ENCODE results near the gene PF4V1.

Gene PF4V1

DNA sequence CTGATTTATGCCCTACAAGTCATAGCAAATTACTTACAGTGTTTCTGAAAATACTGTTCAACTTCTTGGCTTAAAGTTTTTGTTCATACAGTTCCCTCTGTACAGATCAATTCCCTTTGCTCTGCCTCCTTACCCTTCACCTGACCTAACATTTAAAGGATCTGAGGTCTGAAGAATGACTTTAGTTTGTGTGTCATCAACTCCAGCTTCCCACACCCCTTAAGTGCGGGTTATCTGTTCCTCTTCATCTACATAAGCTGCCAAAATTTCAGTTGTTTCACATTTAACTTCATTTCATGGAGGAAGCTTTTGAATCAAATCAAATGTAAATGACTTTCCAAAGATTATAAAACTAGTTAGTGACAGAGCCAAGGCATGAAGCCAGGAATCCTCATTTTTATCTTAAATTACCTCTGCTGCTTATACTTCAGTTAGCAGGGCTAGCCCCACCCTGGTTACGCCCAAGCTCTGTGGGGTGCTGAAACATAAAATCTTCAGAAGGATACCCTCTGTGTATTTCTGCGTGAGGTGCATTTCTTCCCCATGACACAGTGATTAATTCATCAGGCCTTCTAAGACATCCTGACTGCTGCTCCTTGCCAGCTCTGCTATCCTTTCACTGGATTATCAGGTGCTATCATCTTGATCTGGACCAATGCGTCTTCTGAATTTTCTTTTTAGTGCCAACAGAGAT is 32.6 kb downstream of the PF4V1 start:
- ChIA-PET POLR2A (no interaction called here), CTCF (interaction anchor here (0.8 to 1.7 kb wide), 2 partner anchors 17 to 80 kb away, joined by 3 to 4 read pairs; partner anchors contain the start of gene CXCL1)
- TF ChIP-seq KLF1 (tag by site-specific recombination; IDR thresholded peaks at IDR 0.05) (peak; percentile 91), SP7 (tag by site-specific recombination; IDR thresholded peaks at IDR 0.05) (0 out of 2 replicates have a peak, but pooled peaks have one; percentile 22), ZNF585B (tag by site-specific recombination; IDR thresholded peaks at IDR 0.05) (no peak), GLIS1 (tag by site-specific recombination; IDR thresholded peaks at IDR 0.05) (peak; percentile 35; the same call in 1 of the 2 replicates)
- no peaks in the 10 kb centered on the region for H3K36me3 ChIP-seq (ENCODE audit: control insufficient read depth in 2 of 2, insufficient read depth in 1 of 2, low read length in 2 of 2)
- H3K9me3 ChIP-seq (ENCODE audit: control insufficient read depth, insufficient read depth, low read depth, low read length) = no peaks in the 10 kb centered on the region
- H3K4me3 ChIP-seq (ENCODE audit: low read depth, low read length) = no peak overlapping the region
- no peak overlapping the region for H3K27ac ChIP-seq (ENCODE audit: extremely low read depth, low read depth, low read length)
- H3K4me1 ChIP-seq (ENCODE audit: control insufficient read depth, insufficient read depth, low read length) = no peaks in the 10 kb centered on the region

DNA sequence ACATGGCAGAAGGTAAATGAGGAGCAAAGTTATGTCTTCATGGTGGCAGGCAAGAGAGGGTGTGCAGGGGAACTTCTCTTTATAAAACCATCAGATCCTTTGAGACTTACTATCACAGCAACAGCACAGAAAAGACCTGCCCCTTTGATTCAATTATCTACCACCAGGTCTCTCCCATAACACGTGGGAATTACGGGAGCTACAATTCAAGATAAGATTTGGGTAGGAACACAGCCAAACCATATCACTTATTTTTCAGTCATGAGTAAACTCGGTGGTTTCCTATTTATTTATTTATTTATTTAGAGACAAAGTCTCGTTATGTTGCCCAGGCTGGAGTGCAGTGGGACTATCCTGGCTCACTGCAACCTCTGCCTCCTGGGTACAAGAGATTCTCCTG is 38.2 kb downstream of the PF4V1 start:
- ChIA-PET CTCF (no interaction called here), POLR2A (no interaction called here)
- Histone ChIP-seq H3K27ac (ENCODE audit: extremely low read depth, low read depth, low read length) (no peak overlapping the region), H3K4me3 (ENCODE audit: low read depth, low read length) (no peak overlapping the region), H3K9me3 (ENCODE audit: control insufficient read depth, insufficient read depth, low read depth, low read length) (no peaks in the 10 kb centered on the region), H3K4me1 (ENCODE audit: control insufficient read depth, insufficient read depth, low read length) (peaks cover 8% of the 10 kb centered on the region; the same call in 1 of the 2 replicates), H3K36me3 (ENCODE audit: control insufficient read depth in 2 of 2, insufficient read depth in 1 of 2, low read length in 2 of 2) (no peaks in the 10 kb centered on the region)
- TF ChIP-seq, protein P1, sequence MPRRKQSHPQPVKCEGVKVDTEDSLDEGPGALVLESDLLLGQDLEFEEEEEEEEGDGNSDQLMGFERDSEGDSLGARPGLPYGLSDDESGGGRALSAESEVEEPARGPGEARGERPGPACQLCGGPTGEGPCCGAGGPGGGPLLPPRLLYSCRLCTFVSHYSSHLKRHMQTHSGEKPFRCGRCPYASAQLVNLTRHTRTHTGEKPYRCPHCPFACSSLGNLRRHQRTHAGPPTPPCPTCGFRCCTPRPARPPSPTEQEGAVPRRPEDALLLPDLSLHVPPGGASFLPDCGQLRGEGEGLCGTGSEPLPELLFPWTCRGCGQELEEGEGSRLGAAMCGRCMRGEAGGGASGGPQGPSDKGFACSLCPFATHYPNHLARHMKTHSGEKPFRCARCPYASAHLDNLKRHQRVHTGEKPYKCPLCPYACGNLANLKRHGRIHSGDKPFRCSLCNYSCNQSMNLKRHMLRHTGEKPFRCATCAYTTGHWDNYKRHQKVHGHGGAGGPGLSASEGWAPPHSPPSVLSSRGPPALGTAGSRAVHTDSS (tag by site-specific recombination; IDR thresholded peaks at IDR 0.05) = no peak

DNA sequence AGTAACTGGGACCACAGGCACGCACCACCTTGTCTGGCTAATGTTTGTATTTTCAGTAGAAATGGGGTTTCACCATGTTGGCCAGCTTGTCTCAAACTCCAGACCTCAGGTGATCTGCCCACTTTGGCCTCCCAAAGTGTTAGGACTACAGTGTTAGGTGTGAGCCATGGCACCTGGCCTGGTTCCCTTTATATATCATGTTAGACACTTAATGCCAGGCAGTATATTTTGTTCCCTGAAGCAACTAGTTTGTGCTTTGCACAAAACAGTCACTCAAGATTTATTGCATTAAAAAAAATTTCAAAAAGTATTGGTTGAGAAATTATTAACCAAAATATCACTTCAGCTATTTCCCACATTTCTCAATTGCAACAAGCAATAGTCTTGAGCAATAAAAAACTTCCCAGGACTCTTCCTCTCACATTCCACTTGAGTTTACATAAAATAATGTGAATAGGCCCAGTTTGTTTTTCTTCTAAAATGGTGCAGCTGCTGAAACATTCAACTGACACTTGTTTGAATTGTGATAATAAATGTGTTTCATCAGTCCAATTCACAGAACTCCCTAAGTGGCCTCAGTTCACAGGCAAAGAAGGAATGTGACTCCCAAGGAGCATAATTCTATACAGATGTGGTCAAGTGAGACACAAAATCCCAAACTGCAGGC is 38.8 kb downstream of the PF4V1 start:
- H3K9me3 ChIP-seq (ENCODE audit: control insufficient read depth, insufficient read depth, low read depth, low read length) = no peaks in the 10 kb centered on the region
- H3K27ac ChIP-seq (ENCODE audit: extremely low read depth, low read depth, low read length) = no peak overlapping the region
- no peaks in the 10 kb centered on the region for H3K36me3 ChIP-seq (ENCODE audit: control insufficient read depth in 2 of 2, insufficient read depth in 1 of 2, low read length in 2 of 2)
- ChIA-PET POLR2A (no interaction called here), CTCF (no interaction called here)
- no peak overlapping the region for H3K4me3 ChIP-seq (ENCODE audit: low read depth, low read length)
- TF ChIP-seq SCRT2 (tag by site-specific recombination; IDR thresholded peaks at IDR 0.05) (0 out of 2 replicates have a peak, but pooled peaks have one; percentile 22), ZNF2 (tag by site-specific recombination; IDR thresholded peaks at IDR 0.05) (no peak)
- peaks cover 8% of the 10 kb centered on the region; the same call in 1 of the 2 replicates for H3K4me1 ChIP-seq (ENCODE audit: control insufficient read depth, insufficient read depth, low read length)

DNA sequence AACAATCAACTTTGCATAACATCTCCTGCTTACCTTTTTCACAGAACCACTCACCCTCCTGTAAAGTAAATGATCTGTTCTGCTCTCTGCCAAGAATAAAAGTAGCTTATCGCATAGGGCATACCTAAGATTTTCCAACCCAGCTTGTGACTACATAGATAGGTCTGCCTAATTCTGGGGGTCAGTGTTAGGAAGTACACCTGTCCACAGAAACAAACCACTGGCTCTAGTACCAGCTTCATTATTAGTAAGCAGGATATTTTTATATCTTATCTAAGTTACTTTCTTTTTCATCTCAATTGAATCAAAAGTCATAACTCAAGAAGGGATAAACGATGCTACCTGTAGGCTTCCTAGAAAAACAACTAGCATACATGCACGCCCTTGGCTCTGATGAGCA is 39.9 kb downstream of the PF4V1 start:
- Histone ChIP-seq H3K9me3 (ENCODE audit: control insufficient read depth, insufficient read depth, low read depth, low read length) (no peaks in the 10 kb centered on the region), H3K36me3 (ENCODE audit: control insufficient read depth in 2 of 2, insufficient read depth in 1 of 2, low read length in 2 of 2) (no peaks in the 10 kb centered on the region), H3K4me3 (ENCODE audit: low read depth, low read length) (no peak overlapping the region), H3K27ac (ENCODE audit: extremely low read depth, low read depth, low read length) (no peak overlapping the region), H3K4me1 (ENCODE audit: control insufficient read depth, insufficient read depth, low read length) (peaks cover 8% of the 10 kb centered on the region; the same call in 1 of the 2 replicates)
- ChIA-PET CTCF (no interaction called here), POLR2A (no interaction called here)
- TF ChIP-seq TRIM28 (IDR thresholded peaks at IDR 0.05; ENCODE audit: borderline replicate concordance, low read length) (no peak), SP3 (tag by site-specific recombination; IDR thresholded peaks at IDR 0.05) (no peak), ZNF600 (tag by site-specific recombination; IDR thresholded peaks at IDR 0.05) (no peak), GLI4 (tag by site-specific recombination; IDR thresholded peaks at IDR 0.05) (no peak), ZNF292 (tag by site-specific recombination; IDR thresholded peaks at IDR 0.05; ENCODE audit: borderline replicate concordance, low read depth) (no peak), ZNF37A (tag by site-specific recombination; IDR thresholded peaks at IDR 0.05) (no peak), ZBTB8A (tag by site-specific recombination; IDR thresholded peaks at IDR 0.05) (no peak), ZNF473 (tag by site-specific recombination; IDR thresholded peaks at IDR 0.05) (no peak)
- TF ChIP-seq, protein P2, sequence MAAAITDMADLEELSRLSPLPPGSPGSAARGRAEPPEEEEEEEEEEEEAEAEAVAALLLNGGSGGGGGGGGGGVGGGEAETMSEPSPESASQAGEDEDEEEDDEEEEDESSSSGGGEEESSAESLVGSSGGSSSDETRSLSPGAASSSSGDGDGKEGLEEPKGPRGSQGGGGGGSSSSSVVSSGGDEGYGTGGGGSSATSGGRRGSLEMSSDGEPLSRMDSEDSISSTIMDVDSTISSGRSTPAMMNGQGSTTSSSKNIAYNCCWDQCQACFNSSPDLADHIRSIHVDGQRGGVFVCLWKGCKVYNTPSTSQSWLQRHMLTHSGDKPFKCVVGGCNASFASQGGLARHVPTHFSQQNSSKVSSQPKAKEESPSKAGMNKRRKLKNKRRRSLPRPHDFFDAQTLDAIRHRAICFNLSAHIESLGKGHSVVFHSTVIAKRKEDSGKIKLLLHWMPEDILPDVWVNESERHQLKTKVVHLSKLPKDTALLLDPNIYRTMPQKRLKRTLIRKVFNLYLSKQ (tag by site-specific recombination; IDR thresholded peaks at IDR 0.05; ENCODE audit: borderline replicate concordance) = no peak
- TF ChIP-seq, protein P3, sequence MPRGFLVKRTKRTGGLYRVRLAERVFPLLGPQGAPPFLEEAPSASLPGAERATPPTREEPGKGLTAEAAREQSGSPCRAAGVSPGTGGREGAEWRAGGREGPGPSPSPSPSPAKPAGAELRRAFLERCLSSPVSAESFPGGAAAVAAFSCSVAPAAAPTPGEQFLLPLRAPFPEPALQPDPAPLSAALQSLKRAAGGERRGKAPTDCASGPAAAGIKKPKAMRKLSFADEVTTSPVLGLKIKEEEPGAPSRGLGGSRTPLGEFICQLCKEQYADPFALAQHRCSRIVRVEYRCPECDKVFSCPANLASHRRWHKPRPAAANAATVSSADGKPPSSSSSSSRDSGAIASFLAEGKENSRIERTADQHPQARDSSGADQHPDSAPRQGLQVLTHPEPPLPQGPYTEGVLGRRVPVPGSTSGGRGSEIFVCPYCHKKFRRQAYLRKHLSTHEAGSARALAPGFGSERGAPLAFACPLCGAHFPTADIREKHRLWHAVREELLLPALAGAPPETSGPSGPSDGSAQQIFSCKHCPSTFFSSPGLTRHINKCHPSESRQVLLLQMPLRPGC (tag by site-specific recombination; IDR thresholded peaks at IDR 0.05) = no peak
- TF ChIP-seq, protein P4, sequence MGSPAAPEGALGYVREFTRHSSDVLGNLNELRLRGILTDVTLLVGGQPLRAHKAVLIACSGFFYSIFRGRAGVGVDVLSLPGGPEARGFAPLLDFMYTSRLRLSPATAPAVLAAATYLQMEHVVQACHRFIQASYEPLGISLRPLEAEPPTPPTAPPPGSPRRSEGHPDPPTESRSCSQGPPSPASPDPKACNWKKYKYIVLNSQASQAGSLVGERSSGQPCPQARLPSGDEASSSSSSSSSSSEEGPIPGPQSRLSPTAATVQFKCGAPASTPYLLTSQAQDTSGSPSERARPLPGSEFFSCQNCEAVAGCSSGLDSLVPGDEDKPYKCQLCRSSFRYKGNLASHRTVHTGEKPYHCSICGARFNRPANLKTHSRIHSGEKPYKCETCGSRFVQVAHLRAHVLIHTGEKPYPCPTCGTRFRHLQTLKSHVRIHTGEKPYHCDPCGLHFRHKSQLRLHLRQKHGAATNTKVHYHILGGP (tag by site-specific recombination; IDR thresholded peaks at IDR 0.05) = no peak
